Loucy (cell line): ENCODE results near the gene NLRC3.
A peak's percentile ranks its signal among the peaks of the same experiment; 100 is the strongest.

Experiments
- H2AFZ ChIP-seq: fragments of 200-600 bp; sonication (generic); 2 replicates; pipeline ENCODE4 v1.6.0; 2016; ENCODE audit warnings: antibody characterized with exemption, mild to moderate bottlenecking, low read length, moderate library complexity
- H3F3A ChIP-seq: fragments of 200-600 bp; 2 replicates; pipeline ENCODE4 v1.6.0; 2016; ENCODE audit warnings: antibody characterized with exemption, low read depth, mild to moderate bottlenecking
- H3K27me3 ChIP-seq: fragments of 200-600 bp; sonication (generic); 2 replicates; pipeline ENCODE4 v1.6.1; 2014; ENCODE audit warnings: low read length, mild to moderate bottlenecking; ENCODE audit not compliant: insufficient read depth, poor library complexity, severe bottlenecking
- H3K36me3 ChIP-seq: fragments of 200-600 bp; sonication (generic); 2 replicates; pipeline ENCODE4 v1.6.1; 2016; ENCODE audit warnings: low read length; ENCODE audit not compliant: insufficient read depth
- H3K4me1 ChIP-seq: fragments of 200-600 bp; sonication (generic); 2 replicates; pipeline ENCODE4 v1.5.1; 2014; ENCODE audit warnings: low read length, mild to moderate bottlenecking; ENCODE audit not compliant: insufficient read depth, poor library complexity, severe bottlenecking
- H3K4me2 ChIP-seq: fragments of 200-600 bp; sonication (generic); 2 replicates; pipeline ENCODE4 v1.6.0; 2014; ENCODE audit warnings: antibody characterized with exemption, low read length, low read depth, mild to moderate bottlenecking; ENCODE audit not compliant: poor library complexity, severe bottlenecking
- H3K4me3 ChIP-seq: fragments of 200-600 bp; sonication (generic); 2 replicates; pipeline ENCODE4 v1.5.1; 2014; ENCODE audit warnings: low read length, mild to moderate bottlenecking, mixed read lengths; ENCODE audit not compliant: poor library complexity, severe bottlenecking
- H3K79me2 ChIP-seq: fragments of 200-600 bp; sonication (generic); 2 replicates; pipeline ENCODE4 v1.6.1; 2014; ENCODE audit warnings: low read length; ENCODE audit not compliant: insufficient read depth
- H3K9ac ChIP-seq: fragments of 200-600 bp; sonication (generic); 2 replicates; pipeline ENCODE4 v1.6.0; 2014; ENCODE audit warnings: mild to moderate bottlenecking, low read depth, low read length, moderate library complexity; ENCODE audit not compliant: poor library complexity, severe bottlenecking
- H3K9me2 ChIP-seq: fragments of 200-600 bp; sonication (generic); replicated peaks from 2 replicates; pipeline ENCODE4 v1.6.1; 2016; ENCODE audit warnings: low read depth, low read length, mixed read lengths
- H3K9me3 ChIP-seq: fragments of 200-600 bp; sonication (generic); 2 replicates; pipeline ENCODE4 v1.6.1; 2014; ENCODE audit warnings: mild to moderate bottlenecking, antibody characterized with exemption, low read length, low read depth; ENCODE audit not compliant: insufficient read depth
- H4K20me1 ChIP-seq: fragments of 200-600 bp; sonication (generic); 2 replicates; pipeline ENCODE4 v1.6.0; 2014; ENCODE audit warnings: antibody characterized with exemption, low read length, mild to moderate bottlenecking; ENCODE audit not compliant: insufficient read depth, poor library complexity, severe bottlenecking
- EZH2phosphoT487 ChIP-seq: fragments of 200-600 bp; IDR thresholded peaks from 2 replicates; pipeline ENCODE4 v1.6.1; 2018; ENCODE audit warnings: antibody characterized with exemption, mild to moderate bottlenecking, moderate library complexity, borderline replicate concordance
- TF ChIP-seq, protein P1 (sequence below): fragments of 200-600 bp; sonication (generic); conservative IDR thresholded peaks from 2 replicates; pipeline ENCODE4 v1.5.1; 2014; ENCODE audit warnings: mild to moderate bottlenecking, antibody characterized with exemption, low read length

The NLRC3 gene

GRCh38 chr16:3580251-3580651 is 3.0 kb upstream of the NLRC3 start:
- TF ChIP-seq, protein P1, sequence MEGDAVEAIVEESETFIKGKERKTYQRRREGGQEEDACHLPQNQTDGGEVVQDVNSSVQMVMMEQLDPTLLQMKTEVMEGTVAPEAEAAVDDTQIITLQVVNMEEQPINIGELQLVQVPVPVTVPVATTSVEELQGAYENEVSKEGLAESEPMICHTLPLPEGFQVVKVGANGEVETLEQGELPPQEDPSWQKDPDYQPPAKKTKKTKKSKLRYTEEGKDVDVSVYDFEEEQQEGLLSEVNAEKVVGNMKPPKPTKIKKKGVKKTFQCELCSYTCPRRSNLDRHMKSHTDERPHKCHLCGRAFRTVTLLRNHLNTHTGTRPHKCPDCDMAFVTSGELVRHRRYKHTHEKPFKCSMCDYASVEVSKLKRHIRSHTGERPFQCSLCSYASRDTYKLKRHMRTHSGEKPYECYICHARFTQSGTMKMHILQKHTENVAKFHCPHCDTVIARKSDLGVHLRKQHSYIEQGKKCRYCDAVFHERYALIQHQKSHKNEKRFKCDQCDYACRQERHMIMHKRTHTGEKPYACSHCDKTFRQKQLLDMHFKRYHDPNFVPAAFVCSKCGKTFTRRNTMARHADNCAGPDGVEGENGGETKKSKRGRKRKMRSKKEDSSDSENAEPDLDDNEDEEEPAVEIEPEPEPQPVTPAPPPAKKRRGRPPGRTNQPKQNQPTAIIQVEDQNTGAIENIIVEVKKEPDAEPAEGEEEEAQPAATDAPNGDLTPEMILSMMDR = no peak
- no peak for TF ChIP-seq EZH2phosphoT487
- peak overlapping the region; percentile 95 for H3K9ac ChIP-seq

GRCh38 chr16:3579776-3580175 is 2.6 kb upstream of the NLRC3 start:
- Histone ChIP-seq H4K20me1 (peaks cover 14% of the 10 kb centered on the region), H3K9ac (peak overlapping the region; percentile 95), H3K4me2 (peak overlapping the region; percentile 77), H3K9me2 (no peaks in the 10 kb centered on the region), H3F3A (no peaks in the 10 kb centered on the region), H3K79me2 (peaks cover 25% of the 10 kb centered on the region), H2AFZ (no peak overlapping the region), H3K4me1 (peaks cover 33% of the 10 kb centered on the region), H3K36me3 (no peaks in the 10 kb centered on the region), H3K9me3 (no peaks in the 10 kb centered on the region), H3K27me3 (no peaks in the 10 kb centered on the region), H3K4me3 (no peak overlapping the region)
- TF ChIP-seq EZH2phosphoT487 = no peak
- TF ChIP-seq, protein P1 = no peak

More at GRCh38 chr16:3580251-3580651, 3.0 kb upstream of the NLRC3 start:
- peaks cover 28% of the 10 kb centered on the region for H3K4me1 ChIP-seq
- H4K20me1 ChIP-seq = peaks cover 10% of the 10 kb centered on the region
- no peaks in the 10 kb centered on the region for H3K27me3 ChIP-seq
- no peaks in the 10 kb centered on the region for H3F3A ChIP-seq
- peak overlapping the region; percentile 77 for H3K4me2 ChIP-seq
- H3K9me2 ChIP-seq = no peaks in the 10 kb centered on the region
- no peak overlapping the region for H3K4me3 ChIP-seq
- no peak overlapping the region for H2AFZ ChIP-seq
- no peaks in the 10 kb centered on the region for H3K9me3 ChIP-seq
- peaks cover 20% of the 10 kb centered on the region for H3K79me2 ChIP-seq
- H3K36me3 ChIP-seq = no peaks in the 10 kb centered on the region

DNA sequence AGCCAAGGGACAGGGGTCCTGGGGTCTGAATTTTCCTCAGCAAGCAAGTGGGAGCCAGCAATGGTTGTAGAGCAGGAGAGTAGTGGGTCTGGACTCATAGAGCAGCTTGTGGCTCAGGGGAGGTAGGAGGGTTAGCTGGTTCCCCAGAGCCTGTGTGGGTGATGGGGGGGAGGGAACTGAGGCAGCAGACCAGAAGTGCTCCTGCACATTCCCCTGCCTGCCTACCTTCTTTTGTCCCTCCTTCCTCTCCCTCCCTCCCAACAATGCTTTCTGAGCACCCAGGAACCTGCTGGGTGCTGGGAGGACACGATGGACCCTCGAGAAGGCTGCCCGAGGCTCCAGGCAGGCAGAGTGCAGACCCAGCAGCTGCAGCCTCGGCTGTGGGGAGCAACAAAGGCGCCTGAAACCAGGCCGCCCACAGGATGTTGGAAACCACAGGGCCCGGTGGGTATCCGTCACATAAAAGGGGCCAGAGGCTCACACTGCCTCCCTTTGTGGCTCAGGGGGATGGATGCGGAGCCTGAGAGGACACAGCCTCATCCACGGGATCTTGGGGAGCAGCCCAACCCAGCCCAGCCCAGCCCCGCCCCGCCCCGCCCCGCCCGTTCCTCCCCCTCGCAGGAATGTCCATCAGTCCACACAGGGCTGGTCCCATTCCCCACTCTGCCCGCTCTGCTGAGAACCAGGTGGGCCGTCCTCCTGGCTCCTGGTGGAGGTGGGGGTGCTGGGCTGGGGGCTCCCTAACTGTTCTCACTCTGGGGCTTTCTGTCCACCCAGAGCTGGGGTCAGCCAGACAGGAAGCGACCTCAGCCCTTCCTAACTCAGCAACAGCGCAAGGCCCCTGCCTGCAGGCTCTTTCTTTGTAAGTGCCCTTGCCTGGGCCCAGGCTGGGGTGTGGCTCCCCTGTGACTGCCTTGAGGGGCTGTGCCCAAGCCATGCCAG is 1.7 kb upstream of the NLRC3 start:
- Histone ChIP-seq H3K9me3 (no peaks in the 10 kb centered on the region), H3K36me3 (no peaks in the 10 kb centered on the region), H3K79me2 (peaks cover 34% of the 10 kb centered on the region), H3K4me3 (peak overlapping the region; percentile 82), H3F3A (no peaks in the 10 kb centered on the region), H3K27me3 (no peaks in the 10 kb centered on the region), H3K4me2 (peak overlapping the region; percentile 77), H4K20me1 (peaks cover 17% of the 10 kb centered on the region), H3K9ac (peak overlapping the region; percentile 95), H3K4me1 (peaks cover 33% of the 10 kb centered on the region), H3K9me2 (no peaks in the 10 kb centered on the region), H2AFZ (no peak overlapping the region)
- no peak for TF ChIP-seq EZH2phosphoT487
- TF ChIP-seq, protein P1 = no peak
